Measurements from ENCODE around the gene CDC42EP1.
"Not testable (repeated sequence)": the region's sequence is repeated elsewhere in the genome, so short reads cannot be mapped to it uniquely, and the experiment has no call there.

CDC42EP1 gene

GRCh38 chr22:37535159-37535558 is 25.1 kb upstream of the CDC42EP1 start:
- no peak for DNase-seq

- peak; percentile 93 for DNase-seq
Observed at GRCh38 chr22:37538590-37539357, 21.5 kb upstream of the CDC42EP1 start.

DNA sequence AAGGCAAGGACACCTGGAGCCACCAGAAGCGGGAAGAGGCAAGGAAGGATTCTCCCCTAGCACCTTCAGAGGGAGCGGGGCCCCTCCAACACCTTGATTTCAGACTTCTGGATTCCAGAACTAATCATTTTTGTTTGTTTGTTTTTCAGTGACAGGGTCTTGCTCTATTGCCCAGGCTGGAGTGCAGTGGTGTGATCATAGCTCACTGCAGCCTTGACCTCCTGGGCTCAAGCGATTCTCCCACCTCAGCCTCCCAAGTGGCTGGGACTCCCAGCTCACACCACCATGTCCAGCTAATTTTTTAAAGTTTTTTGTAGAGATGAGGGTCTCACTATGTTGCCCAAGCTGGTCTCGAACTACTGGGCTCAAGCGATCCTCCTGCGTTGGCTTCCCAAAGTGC is 20.5 kb upstream of the CDC42EP1 start:
- not testable (repeated sequence) for DNase-seq

GRCh38 chr22:37542416-37542815 is 17.9 kb upstream of the CDC42EP1 start:
- not testable (repeated sequence) for DNase-seq

DNA sequence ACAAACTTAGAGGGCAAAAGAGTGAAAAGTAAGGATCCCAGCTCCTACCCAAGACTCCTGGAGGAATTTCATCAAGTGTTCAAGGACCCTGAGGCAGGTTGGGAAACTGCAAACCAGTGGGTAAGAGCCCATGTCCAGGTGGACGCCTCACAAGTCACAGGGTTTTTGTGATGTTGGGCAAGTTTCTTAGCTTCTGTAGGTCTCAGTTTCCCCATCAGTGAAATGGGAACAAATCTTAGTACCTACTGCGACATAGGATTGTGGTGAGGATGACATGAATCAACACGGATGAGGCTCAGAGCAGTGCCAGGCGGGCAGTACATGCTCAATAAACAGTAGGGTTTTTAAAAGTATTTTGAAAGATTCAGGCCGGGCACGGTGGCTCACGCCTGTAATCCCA is 17.3 kb upstream of the CDC42EP1 start:
- DNase-seq: no peak

- peak; percentile 72 for DNase-seq
Observed at GRCh38 chr22:37544955-37545702, 15.2 kb upstream of the CDC42EP1 start.

- no peak for DNase-seq
Observed at GRCh38 chr22:37545703-37546436, 14.4 kb upstream of the CDC42EP1 start.

GRCh38 chr22:37546437-37547250 is 13.6 kb upstream of the CDC42EP1 start:
- no peak for DNase-seq

GRCh38 chr22:37547251-37547741 is 13.0 kb upstream of the CDC42EP1 start:
- no peak for DNase-seq

- DNase-seq: no peak
Observed at GRCh38 chr22:37549704-37550059, 10.6 kb upstream of the CDC42EP1 start.

DNA sequence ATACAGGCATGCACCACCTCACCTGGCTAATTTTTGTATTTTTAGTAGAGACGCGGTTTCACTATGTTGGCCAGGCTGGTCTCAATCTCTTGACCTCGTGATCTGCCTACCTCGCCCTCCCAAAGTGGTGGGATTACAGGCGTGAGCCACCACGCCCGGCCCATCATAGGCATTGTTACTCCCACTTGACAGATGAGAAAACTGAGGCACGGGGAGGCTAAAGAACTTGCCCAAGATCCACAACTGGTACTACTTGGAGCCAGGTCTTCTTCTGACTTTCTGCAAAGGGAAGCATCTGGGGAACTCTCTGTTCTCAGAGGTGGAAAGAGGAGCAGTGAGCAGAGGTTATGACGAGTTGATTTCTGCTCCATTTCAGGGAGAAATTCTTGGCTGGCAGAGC is 9.4 kb upstream of the CDC42EP1 start:
- not testable (repeated sequence) for DNase-seq

DNA sequence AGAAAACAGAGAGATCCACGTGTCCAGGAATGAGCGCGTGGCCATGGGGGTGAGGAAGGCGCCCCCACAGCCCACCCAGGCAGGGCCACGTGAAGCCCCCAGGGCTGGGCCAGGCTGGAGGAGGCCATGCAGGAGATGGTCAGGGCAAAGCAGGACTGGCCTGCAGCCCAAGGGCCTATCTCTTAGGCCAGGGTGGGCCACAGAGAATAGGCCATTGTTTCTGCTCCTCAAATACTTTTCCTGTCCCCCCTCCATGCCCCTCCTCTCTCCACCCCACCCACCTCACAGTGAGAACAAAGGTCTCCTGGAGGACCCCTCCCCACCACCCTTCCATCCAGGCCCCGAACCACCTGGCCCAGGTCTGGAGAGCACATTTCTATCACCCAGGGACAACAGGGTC is 8.3 kb upstream of the CDC42EP1 start:
- no peak for DNase-seq

DNA sequence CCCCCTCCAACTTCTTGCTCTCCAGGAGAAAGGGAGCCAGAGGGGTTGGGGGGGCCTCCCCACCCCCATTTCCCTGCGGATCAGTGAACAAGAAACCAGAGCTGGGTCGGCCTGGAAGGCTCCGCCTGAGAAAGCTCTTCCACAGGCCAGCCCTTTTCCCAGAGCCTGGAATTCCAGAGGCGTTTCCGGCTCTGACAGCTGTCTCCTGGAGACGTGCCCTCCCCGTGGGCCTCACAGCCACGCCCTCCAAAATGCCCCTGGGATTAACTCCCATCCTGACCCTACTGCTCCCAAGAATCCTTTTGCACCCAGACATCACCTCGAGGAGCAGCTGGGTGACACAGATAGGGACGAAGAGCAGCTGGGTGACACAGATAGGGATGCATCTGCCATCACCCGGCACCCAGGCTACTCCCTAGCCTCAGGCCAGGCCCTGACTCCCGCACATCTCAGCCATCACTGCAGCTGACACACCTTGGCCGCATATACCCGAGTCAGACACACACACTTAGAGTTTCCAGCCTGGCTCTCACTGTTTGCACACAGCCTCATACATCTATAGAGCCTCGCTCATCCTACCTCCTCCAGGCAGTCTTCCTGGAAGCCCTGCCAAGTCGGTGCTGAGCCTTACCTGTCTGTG is 7.6 kb upstream of the CDC42EP1 start:
- no peak for DNase-seq

GRCh38 chr22:37553725-37554124 is 6.6 kb upstream of the CDC42EP1 start:
- DNase-seq: no peak

DNA sequence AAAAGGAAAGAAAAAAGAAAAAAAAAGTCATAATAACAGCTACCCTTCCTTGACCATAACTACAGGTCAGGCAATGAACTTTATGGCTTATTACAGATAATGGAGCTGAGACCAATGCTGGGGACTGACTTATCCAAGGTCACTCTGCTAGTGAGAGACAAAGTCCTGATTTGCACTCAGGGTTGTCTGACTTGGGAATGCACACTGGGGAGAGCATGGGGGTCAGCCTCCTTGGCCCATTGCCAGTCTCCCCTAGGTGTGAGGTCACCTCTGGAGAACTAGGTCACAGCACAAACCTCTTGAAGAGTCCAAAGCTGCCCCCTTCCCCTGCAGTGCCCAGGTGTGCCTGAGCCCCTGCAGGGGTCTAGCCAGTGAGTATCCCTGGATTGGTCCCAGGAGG is 5.3 kb upstream of the CDC42EP1 start:
- DNase-seq: no peak

DNA sequence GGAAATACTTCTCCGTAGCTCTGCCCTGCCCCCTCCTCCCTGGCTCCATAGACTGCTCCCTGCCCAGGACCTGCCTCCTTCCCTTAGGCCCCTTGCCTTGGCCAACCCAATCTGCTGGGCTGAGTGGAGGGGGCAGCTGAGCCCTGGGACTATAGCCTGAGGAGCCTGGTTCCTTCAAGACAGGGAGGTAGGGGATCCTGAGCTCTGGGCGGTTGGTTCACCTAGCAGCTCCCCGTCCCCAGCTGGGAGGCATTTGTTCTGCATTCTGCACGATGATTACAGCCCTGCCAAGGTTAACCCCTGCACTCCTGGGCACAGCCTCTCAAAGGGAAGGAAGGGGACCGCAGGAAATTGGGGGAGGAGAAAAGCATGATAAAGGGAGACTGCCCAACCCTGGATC is 3.6 kb upstream of the CDC42EP1 start:
- DNase-seq: no peak

DNA sequence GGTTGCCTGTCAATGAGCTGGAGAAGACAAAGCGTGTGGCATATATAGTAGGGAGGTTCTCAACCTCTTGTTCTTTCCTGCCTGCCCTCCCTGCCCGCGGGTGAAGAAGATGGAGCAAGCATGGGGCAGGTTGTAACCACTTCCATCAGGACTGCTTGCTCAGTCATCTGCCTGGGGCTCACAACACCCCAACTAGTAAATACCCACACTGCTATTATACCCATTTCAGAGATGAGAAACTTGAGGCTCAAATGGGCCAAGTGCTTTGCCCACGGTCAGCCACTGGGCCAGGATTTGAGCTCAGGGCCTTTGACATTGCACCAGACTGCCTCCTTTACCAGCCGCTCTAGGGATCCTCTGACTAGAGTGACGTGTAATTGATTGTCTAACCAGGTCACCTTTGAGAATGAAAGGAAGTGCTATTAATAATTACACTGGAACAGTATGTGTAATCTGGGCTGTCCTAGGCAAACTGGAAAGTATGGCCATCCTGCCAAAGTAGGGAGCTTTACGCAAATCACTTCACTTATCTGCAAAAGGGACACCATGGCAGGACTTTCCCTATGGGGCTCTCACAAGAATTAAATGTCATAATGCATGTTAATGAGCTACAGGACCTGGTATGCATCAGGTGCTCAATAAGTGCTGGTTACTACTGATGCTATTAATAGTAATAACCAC is 2.8 kb upstream of the CDC42EP1 start:
- no peak for DNase-seq

- no peak for DNase-seq
Observed at GRCh38 chr22:37558815-37559214, 1.5 kb upstream of the CDC42EP1 start.

GRCh38 chr22:37559521-37559900 is 769 bp upstream of the CDC42EP1 start:
- DNase-seq: no peak

GRCh38 chr22:37560608-37561211 is 430 bp downstream of the CDC42EP1 start:
- DNase-seq: no peak
